HG02870 (cell line): ENCODE data around the gene MCM3AP.
"Not testable (repeated sequence)": the region's sequence is repeated elsewhere in the genome, so short reads cannot be mapped to it uniquely, and the experiment has no call there.

Experiments
- ATAC-seq: cut with Tn5 transposase; IDR thresholded peaks from one replicate; pipeline ENCODE4 v1.9.1; 2021; ENCODE audit warnings: mild to moderate bottlenecking, moderate library complexity; ENCODE audit not compliant: unreplicated experiment

Gene MCM3AP

DNA sequence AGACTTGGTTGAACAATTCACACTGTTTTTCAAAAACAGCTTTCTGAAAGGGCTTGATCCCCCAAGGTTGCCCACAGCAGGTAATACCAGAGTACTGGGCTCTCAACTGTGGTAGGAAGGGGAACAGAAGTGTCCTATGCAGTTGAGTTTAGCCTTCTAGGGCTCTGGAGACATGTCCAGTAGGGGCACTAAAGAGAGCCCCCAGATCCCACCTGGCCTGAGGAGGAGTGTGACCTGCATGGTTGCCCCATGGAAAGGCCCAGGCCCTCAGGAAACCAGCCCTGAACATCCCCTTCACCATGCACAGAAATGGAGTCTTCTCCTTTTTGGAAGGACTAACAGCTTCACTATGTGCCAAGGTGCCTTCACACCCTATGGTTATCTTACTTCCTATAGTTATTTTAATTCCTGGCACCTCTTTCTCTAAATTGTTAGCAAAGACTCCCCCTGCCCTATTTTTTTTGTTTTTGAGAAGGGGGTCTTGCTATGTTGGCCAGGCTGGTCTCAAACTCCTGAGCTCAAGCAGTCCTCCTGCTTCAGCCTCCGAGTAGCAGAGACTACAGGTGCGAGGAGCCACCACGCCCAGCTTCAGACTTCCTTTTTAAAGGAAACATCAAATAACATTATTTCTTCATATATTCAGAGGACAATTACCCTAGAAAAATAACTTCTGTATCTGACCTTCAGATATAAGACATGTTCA, 40.0 kb downstream of the MCM3AP start:
- no peak for ATAC-seq

DNA sequence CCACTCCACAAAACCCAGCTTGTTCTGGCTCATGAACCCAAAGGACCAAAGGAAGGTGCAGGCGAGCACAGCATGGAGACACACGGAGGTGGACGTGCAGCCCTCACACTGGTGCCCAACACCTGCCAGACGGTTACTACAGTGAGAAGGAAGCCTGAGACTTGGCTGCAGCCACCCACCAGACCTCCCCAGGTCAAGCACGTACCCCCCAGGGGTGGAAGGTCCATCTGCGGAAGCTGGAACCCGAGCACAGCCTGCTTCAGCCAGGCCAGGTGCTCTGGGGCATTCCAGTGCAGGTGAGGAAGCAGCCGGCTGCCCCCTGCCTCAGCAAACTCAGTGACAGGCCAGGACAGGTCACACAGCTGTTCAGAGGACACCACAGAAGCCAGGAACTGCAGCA, 40.8 kb downstream of the MCM3AP start:
- ATAC-seq, result no peak

DNA sequence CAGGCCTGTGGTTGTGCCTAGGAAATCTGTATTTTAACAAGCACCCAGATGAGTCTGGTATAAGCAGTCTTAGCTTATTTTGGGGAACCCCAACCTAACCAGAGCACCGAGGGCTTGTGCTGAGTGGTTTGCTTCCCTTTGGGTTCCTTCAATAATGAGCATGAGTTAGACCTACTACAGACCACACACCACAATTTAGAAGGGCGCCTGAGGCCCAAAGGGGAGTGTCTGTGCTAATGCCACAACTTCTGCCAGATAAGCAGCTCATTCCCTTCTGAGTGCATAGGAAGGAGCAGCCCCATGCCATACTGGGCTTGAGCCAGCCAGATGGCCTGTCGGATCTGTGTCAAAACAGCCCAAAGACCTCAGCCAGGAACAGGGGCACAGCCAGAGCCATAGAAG, 41.5 kb downstream of the MCM3AP start:
- no peak for ATAC-seq

DNA sequence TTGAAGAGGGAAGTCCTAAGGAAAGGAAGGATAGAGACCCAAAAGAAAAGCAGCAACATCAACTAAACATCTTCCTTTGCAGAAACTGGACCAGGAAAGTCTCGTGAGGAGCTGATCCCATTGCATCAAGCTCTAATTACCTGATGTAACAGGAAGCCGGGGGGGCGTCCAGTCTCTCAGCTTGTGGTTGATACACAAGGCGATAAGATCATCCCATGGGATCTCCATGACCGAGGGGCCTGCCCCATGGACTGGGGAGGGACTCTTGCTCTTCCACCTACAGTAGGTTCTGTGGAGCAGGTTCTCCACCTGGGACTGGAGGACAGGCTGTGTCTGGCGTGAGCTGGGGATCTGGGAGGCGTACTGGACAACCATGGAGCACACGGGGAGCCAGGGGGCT, 42.1 kb downstream of the MCM3AP start:
- no peak for ATAC-seq

DNA sequence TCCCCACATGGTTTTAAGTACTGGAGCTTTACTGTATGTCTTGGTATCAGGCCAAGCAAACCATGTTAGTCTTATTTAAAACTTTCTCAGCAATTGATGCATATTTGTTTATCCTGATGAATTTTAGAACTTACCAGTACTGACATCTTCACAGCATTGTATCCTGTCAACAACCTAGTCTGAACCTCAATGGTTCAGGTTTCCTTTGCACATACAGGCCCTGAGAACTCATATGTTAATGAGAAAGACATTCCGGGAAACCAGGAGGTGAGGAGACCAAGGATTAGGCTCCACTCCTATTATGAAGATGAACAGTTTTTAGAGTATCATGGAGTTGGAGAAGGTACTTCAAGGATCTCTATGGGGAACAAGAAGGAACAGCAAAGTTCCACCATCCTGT, 43.8 kb downstream of the MCM3AP start:
- ATAC-seq, result not testable (repeated sequence)

DNA sequence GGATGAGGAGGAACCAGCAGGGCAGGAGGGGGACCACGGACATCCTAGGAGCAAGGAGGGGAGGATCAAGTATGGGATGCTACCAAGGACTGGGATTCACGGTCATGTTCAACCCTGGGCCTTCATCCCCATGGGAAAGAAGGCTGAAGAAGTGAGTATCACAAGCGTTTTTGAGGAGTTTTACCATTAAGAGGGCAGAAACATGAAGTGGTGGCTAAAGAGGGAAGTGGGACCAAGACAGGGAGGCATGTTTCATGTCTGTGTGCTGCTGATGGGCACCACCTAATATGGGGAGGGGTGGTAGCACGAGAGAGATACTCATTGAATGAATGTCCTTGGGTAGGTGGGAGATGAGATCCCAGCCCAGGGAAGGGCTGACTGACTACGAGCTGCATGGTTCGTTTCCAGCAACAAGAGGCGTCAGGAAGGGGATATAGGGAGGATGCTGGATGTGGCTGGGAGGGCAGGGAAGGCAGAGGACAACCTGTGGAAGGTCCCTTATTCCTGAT, 45.5 kb downstream of the MCM3AP start:
- ATAC-seq, result no peak

DNA sequence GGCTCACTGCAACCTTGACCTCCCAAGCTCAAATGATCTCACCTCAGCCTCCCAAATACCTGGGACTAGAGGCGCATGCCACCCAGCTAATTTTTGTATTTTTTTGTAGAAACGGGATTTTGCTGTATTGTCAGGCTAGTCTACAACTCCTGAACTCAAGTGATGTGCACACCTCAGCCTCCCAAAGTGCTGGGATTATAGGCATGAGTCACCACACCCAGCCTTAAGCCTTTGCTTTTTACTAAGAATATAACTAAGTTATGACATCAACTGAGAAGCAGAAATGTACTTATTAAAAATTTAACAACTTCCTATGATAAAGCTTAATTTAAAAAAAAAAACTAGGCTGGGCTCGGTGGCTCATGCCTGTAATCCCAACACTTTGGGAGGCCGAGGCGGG, 47.9 kb downstream of the MCM3AP start:
- no peak for ATAC-seq

DNA sequence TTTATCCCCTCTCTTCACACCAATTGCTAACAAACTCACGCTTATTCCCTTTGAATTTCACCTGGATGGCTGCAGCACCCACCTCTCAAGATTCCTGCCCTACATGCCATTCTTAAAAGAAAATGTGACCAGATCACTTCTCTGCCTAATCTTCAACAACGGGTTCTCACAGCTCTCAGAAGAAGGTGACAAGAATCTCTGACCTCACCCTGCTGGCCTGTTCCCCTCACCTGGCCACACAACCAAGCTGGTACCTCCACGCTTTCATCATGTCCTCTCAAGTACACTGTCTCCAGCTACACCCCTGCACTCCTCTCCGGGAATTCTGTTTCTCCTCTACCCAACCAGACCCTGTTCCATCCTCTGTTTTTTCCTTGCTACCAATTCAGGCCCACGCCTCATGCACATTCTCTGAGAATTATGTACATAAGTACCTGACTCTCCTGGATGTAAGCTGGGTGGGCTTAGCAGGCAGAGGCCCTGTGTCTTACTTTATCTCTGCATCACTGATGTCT, 50.9 kb downstream of the MCM3AP start:
- no peak for ATAC-seq

DNA sequence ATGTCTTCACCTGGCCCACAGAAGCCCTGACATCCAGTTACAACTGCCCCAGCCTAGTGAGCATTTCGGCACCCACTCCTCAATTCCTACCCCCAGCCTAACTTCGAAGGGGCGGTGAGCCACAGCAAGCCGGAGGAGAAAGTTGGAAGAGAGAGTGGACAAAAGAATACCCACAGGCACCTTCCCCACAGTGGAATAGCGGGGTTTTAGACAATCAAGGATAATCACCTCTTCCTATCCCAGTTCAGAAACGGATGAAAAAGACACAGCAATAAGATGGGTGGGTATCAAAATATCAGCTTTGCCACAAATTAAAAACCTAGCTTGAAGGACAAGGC, 55.5 kb downstream of the MCM3AP start:
- ATAC-seq, result no peak

DNA sequence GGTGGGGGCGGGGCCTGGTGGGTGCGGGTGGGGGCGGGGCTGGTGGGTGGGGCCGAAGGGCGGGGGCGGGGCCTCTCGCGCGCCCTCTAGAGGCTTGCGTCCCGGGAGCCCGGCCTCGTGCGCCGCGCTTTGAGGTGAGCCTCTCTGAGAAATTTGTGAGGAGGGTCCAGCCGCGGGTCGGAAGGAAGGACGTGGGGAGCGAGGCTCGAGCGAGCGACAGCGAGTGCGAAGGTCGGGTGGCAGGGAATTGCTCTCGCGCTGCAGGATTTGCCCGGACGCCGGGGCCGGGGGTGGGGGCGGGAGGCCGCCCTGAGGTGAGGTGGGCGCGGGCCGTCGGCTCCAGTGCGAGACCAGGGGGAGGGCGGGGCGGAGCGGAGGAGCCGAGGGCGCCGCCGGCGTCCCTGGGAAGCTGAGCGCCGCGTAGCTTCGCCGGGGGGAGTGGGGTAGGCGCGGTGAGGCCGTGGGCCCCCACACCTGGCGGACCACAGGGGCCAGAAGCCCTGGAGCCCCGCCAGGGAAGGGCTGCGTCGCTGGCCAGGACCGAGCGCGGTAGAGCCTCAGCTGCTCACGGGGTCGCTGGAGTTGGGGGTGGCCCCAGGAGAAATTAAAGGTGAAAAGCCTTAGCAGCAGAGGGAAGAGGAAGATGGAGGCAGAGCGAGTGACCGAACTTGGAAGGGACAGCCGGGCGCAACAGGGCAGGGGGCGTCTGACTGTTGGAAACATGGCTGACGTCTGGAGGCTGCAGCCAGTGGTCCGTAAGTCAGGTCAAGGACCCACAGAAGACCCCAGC, 56.1 kb downstream of the MCM3AP start:
- ATAC-seq, result peak; percentile 21

DNA sequence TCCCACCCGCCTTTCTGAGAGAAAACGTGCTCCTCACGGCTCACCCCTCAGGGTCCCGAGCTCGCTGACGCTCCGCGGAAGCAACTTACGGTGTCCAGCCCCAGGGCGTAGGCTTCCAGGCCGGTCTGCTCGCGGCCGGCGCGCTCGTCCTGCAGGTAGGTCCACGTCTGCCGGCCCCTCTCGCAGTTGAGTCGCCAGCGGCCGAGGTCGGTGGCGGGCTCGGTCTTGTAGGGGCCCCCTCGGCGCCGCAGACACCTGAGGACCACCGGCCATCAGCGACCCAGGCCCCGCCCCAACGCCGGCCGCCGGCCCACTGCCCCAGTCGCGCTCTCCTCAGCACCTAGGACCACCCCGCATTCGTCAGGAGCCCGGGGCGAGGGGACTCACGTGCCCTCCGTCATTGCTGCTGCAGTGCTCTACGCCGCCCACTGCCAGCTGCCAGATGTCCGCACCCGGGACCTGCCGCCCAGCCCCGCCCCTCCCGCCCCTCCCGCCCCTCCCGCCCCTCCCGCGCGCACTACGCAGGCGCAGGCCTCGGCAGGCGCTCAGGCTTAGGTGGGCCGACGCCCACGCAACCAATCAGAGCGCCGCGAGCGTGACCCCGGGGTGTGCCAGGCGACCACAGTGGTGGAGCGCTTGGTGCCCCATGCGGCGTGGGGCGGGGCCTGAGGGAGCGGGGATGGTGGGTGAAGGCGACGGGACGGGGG, 56.9 kb downstream of the MCM3AP start, which contains the start of gene LSS:
LSS (minus strand) TSS at position 430 of the 707 bp plus-strand sequence; CDS start at position 401, 29 bp downstream.
- peak; percentile 69 for ATAC-seq

DNA sequence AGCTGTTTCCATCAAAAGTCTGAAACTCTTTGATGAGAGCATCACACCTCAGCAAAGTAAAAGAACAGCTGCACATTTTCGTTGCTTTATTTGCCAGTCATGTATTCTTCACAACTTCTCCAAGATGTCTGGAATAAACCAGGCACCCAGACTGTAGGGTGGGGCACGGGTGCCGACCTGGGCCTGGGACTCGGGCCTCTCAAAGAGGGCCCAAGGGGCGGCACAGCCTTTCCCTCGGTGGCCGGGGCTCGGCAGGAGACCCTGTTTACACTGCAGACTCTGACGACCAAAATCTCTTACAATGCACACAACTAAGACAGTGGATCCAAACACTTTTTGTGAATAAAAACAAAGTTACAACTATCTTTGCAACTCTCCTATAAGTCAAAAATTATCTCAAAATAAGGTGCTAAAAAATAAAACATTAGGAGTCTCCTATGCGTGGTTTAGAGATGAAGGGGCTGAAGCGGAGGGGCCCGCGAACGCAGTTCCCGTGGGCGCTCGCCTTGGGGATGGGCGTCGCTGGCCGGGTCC, 57.5 kb downstream of the MCM3AP start:
- no peak for ATAC-seq

DNA sequence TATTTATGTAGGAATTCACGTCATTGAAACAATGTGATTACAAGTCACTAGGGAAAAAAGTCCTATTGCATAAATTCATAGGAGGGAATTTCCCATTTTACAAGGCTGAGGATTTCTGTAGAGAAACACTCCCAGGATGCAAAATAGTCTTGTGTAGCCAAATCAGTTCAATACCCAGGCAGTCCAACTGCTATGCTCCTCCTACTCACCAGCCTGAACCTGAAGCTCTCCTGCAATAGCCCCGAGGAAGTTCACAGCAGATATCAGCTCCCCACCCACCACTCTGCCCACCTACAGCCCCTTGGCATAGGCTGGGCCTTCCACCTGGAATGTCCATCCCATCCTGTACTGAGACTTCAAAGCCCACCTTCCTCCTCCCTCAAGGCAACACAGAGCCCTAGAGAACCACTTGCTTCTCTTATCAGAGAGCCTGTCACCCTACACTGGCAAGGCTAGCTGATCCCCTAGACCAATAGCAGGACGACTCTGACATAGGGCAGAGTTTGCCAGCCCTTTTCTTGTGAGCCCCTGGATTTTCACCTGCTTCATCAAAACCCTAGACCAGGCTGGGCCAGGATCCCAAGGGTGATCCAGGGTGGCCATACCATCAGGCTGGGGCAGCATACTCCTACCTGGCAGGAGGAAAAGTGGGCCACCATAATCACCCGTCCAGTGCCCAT, 58.4 kb downstream of the MCM3AP start:
- ATAC-seq, result no peak

DNA sequence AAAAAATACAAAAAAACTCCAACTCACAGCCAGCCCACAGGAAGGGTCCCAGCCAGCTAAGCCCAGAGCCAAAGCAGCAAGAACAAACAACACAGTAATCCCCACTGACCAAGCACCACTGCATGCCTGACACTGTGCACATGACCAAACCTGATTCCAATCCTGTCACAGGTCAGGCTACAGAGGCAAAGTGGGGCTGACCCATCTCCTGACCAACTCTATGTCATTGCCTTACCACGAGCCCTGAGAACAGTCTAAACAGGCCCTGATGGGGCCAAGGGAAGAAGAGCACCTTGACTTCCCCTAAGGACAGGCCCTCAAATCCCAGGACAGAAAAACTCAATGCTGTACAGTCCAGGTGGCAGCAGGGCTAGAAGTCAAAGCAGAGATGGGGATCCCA, 59.3 kb downstream of the MCM3AP start:
- no peak for ATAC-seq

DNA sequence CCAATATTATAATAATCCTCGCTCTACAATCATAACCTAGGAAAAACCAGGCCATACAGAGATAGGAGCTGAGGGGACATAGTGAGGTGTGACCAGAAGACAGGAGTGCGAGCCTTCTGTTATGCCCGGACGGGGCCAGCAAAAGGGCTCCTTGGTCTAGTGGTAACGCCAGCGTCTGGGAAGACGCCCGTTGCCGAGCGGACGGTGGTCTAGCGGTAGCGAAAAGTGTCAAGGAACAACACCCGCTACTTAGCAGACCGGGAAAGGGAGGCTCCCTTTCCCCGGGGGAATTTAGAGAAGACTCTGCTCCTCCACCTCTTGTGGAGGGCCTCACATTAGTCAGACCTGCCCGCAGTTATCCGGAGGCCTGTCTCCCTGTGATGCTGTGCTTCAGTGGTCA, 61.8 kb downstream of the MCM3AP start:
- ATAC-seq, result not testable (repeated sequence)

DNA sequence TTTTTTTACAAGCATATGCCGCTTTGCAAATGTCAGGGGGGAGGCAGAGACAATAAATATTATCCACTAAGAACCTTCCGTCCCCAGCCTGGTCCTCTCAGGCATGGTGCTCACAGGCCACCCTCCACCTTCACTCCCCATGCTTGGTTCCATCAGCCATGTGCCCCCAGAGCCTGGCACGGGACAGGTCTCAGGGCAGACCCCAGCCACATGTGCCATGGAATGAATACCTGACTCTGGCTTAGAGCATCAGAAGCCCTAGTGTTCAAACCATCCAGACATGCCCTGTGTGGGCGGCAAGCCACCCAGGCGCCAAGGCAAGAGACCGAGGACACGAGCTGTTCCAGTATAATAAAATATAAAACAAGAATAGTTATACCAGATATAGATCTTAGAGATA, 62.2 kb downstream of the MCM3AP start:
- ATAC-seq, result no peak

DNA sequence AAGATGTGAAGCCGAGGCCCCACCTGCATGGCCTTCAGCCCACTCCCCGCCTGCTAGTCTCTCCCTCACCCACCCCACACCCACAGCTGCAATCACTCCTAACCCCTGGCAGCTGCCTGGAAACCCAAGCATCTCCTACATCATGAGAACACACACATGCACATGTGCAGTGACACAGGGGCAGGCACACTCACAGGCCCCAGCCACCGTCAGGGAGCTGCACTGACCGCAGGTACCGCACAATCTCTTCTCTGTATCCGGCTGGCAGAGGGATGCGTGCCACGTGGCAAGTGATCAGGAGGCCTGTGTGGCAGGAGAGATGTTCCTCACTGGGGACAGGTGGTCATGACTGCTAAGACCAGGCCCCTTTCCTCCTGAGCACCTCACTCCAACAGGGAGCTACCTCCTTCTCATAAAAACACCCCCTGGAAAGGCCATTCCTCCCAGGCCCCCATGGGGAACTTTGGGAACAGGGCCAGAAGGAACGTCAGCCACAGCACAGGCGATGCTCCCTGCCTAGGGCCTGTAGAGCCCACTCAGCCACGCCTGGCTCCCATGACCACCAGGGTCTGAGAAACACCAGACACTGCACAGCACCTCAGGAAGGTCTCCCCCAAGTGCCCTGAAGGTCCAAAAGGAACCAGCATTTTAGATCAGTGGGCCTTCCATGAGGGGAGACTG, 62.8 kb downstream of the MCM3AP start:
- ATAC-seq, result no peak

DNA sequence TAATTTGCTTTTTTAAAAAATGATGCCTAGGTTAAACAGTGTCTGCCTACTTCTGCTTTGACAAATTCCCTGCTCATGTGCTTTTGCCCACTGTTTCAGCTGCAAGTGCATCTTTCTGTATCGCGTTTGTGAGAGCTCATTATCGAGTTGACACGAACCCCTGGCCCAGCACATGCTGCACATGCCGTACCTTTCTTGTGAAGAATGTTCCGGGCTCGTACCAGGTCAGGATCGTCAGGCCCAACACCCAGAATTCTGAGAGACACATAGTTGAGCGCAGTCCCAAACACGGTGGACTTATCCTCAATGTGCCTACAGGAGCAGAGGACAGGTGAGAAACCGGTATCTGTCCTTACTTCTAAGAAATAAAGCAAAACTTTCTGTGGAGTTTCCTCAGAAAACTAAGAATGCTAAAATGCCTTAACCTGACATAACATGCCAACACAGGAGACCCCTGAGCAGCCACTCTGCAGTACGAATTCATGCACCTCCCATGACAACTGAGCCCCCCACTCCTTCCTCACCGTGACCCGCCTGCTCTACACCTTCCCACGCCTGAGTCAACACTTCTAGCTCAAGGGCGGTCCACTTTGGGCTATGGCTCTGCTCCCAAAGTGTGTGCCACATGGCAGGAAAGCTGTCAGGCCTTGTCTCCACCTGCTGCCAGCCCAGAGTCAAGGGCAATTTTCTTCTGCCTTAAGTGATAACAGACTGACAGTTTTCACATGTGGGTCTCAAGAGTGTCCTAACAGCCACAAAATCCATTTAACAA, 63.6 kb downstream of the MCM3AP start:
- no peak for ATAC-seq

DNA sequence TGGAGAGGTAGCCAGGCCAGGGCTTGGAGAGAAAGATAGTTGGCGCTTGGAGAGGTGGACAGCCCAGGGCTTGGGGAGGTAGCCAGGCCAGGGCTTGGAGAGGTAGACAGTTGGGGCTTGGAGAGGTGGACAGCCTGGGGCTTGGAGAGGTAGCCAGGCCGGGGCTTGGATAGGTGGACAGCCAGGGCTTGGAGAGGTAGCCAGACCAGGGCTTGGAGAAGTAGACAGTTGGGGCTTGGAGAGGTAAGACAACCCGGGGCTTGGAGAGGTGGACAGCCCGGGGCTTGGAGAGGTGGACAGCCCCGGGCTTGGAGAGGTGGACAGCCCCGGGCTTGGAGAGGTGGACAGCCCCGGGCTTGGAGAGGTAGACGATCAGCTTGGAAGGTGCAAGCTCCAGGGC, 64.6 kb downstream of the MCM3AP start:
- no peak for ATAC-seq
